Stimulated activated CD8-positive, alpha-beta memory T cell treated with anti-CD3 and anti-CD28 coated beads, Interleukin-15, amount 100 ng/mL, for 24 hours (primary cell): ENCODE data around the gene EID2.

Source experiments
- DNase-seq: peaks from one replicate; pipeline ENCODE4 v3.0.0-alpha.2; 2020; ENCODE audit warnings: low read depth

The EID2 gene

DNA sequence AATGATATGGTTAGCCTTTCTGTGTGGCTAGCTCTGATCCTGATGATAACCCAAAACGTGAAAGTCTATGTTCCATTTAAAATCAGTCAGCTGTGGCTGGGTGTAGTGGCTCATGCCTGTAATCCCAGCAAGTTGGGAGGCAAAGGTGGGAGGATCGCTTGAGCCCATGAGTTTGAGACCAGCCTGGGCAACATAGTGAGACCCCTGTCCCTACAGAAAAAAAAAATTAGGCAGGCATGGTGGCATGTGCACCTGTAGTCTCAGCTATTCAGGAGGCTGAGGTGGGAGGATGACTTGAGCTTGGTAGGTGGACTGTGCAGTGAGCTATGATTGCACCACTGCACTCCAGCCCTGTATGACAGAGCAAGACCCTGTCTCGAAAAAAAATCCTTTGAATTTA, 6.2 kb downstream of the EID2 start:
- no peak for DNase-seq

DNA sequence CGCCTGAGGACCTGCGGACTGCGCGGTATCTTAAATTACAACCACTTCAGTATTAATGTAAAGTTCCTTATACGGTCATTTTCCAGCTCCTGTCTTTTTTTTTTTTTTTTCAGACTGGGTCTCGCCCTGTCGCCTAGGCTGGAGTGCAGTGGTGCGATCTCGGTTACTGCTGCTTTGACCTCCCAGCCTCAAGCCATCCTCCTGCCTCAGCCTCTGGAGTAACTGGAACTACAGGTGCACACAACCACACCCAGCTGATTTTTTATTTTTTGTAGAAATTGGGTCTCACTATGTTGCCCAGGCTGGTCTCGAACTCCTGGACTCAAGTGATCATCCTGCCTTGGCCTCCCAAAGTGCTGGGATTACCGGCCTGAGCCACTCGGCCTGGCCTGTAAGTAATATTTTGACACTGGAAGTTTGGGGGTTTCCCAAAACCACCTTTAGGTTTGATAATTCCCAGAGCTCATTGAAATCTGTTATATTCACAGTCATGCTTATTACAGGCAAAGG, 6.9 kb downstream of the EID2 start:
- no peak for DNase-seq

DNA sequence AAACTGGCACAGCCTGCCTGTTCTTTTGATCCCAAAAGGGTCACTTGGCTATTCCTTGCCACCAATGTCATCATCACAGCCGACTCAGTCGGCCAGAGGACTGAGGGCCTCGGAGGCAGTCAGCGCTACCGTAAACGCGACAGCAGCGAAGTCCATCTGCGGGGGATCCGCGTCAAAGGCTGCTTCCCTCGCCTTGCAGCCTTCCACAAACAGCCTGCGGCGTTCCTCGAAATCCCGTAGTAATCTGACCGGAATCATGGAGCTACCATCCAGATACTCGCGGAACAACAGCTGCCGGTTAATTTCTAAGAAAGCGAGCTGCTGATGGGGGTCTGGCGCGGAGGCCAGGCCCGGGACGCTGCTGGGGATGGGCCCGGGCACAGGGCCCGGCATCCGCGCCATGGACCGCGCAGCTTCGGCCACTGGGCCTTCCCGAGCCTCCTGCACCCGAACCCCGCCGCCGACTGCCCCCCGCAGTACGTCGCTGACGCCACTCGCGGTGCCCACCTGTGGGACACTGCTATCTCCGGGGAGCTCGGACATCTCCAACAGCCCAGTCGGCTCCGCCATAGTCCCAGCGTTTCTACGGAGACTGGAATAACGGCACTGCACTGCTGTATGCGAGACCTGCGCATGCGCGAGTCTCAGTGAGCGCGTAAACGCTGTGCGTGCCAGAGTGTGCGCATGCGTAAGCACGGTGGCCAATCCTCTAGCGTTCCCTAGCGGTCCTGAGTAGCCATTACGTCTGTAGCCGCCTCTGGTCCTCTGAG, 7.5 kb downstream of the EID2 start, which contains the start of gene EID2B:
Gene EID2B (minus strand): TSS at position 620 of the 770 bp plus-strand sequence. CDS start 50 bp downstream, at position 570.
- peak; percentile 91 for DNase-seq

DNA sequence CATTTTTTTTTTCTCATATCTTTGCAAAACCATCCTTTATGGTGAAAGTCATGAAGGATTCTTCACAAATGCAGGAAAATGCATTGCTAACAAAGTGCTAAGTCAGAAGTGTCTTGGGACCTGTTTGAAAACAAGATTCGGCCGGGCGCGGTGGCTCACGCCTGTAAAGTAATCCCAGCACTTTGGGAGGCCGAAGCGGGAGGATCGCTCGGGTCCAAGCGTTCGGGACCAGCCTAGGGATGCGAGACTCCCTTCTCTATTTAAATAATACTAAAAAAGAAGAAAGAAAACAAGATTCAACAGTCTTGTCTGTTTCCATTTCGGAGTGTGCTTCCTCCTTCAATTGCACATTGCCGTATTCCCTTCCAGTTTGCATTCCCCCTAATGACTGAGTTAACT, 8.1 kb downstream of the EID2 start:
- no peak for DNase-seq

DNA sequence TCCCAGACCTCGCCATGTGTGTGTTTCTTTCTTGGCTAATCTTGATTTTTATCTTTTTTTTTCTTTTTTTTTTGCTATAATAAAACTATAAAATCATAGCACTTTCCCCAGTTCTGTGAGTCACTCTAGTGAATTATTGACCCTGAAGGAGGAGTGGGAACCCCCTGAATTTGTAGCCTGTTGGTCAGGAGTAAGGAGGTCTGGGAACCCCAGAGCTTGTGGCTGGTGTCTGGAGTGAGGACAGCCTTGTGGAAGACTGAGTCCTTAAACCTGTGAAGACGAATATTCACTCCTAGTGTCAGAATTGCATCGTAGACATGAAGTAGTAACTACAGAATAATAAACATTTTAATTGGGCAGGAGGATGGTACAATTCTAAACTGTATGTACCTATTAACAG, 14.8 kb downstream of the EID2 start:
- DNase-seq: no peak

DNA sequence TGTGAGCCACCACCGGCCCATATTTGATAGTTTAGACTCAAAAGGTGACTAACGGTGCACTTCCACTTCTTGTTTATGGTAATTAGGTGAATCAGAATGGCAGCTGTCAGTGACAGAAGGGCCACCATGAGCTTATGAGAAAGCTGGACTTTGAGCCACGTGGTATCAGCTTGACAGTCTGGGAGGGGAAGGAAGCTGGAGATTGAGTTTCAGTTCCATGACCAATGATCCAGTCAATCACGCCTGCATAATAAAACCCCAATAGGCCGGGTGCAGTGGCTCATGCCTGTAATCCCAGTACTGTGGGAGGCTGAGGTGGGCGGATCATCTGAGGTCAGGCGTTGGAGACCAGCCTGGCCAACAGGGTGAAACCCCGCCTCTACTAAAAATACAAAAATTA, 15.5 kb downstream of the EID2 start:
- DNase-seq: no peak

DNA sequence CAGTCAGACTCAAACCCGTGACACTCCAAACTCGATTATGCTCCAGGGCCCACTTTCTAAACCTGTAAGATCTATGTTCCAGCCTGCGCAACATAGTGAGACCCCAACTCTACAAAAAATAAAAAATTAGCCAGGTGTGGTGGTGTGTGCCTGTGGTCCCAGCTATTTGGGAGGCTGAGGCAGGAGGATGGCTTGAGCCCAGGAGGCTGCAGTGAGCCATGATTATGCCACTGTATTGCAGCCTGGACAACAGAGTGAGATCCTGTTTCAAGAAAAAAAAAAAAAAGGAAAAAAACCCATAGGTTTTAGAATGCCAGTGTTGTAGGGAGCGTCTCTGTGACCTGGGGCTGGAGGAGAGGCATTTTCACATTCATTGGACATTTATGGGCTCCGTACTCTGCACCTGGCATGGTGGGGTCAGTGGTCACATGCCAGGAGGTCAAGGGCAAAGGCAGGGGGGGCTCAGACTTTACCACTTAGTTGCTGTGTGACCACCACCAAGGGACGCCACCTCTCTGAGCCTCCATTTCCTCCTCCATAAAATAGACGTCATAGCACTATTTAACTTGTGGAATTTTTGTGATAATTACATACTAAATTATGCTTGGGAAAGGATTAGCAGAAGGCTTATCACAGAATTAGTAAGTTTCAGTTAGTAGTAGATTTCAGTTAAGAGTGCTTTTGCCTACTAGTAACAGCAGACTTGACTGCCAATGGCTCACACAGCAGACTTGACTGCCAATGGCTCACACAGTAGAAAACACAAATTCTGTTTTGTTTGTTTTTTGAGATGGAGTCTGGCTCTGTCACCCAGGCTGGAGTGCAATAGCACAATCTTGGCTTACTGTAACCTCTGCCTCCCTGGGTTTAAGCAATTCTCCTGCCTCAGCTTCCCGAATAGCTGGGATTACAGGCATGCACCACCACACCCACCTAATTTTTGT, 19.1 kb downstream of the EID2 start:
- no peak for DNase-seq

DNA sequence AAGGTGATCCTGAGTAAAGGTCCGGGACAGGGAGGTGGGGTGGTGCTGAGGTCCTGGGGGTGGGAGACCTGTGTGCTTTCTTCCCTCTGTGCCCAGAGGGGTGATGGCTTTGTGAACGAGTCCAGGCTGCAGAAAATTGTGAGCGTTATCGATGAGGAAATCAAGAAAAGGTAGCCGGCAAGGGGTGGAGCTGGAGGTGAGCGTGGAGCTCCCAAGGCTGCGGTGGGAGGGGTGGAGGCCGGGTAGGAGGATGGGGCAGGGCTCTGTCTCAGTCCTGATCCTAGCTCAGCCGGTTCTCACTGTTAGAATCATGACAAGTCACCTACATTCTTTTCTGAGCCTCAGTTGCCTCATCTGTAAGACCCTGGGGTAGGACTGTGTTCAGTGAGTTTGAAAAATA, 21.0 kb downstream of the EID2 start:
- no peak for DNase-seq

DNA sequence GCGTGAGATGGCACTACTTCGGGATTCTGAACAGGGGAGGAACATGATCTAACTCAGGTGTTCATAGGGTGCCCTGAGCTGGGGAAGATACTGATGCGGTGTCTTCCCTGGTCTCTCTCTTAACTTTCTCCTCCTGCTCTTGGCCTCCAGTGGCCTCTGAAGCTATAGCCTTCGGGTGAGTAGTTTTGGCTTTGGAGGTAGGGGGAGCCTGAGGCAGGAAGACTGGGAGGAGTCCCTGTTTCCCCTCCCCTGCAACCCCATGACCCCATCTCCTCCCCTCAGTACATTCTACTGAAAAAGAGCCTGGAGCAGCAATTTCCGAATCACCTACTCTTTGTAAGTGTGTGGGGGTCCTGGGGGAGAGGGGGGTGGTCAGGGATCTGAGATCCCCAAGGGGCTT, 21.5 kb downstream of the EID2 start:
- no peak for DNase-seq

DNA sequence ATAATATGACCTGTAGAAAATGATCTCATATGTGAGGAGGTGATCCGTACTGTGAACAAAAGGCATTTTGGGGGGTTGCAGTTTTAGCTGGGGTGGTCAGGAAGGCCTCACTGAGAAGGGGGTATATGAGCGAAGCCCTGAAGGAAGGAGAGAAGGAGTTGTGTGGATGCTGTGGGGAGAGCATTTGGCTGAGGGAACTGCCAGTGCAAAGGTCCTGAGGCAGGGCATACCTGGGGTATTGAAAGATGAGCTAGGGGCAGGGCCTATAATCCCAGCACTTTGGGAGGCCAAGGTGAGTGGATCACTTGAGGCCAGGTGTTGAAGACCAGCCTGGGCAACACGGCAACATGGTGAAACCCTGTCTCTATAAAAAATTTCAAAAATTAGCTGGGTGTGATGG, 22.5 kb downstream of the EID2 start:
- DNase-seq: no peak

DNA sequence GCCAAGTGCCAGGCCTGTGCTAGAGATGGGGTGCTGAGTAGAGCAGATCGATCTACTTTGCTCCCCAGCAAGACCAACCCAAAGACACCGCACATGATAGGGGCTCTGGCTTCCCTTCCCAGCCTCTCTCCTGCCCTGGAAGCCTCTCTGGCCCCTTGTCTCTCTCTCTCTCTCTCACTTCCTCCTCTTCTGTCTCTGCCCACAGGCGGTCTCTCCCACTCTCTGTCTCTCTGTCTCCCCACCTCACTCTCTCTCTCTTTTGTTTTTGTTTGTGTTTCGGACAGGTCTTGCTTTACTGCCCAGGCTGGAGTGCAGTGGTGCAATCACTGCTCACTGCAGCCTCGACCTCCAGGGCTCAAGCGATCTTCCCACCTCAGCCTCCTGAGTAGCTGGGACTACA, 23.7 kb downstream of the EID2 start:
- DNase-seq: no peak

DNA sequence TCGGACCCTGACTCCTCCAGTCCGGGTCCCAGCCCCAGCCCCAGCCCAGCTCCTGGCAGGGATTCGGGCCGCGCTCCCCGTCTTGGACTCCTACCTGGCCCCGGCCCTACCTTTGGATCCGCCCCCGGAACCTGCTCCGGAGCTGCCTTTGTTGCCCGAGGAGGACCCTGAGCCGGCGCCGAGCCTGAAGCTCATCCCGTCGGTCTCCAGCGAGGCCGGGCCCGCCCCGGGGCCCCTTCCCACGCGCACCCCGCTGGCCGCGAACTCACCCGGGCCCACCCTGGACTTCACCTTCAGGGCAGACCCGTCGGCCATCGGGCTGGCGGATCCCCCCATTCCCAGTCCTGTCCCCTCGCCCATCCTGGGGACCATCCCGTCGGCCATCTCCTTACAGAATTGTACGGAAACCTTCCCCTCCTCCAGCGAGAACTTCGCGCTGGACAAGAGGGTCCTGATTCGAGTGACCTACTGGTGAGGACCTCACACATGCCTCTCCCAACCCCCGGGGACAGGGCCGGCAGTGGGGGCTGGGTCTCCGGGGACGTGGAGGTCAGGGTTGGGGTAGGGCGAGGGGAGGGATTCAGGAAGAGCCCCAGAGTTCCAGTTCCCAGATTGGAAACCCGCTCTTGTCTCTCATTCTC, 24.3 kb downstream of the EID2 start:
- no peak for DNase-seq

DNA sequence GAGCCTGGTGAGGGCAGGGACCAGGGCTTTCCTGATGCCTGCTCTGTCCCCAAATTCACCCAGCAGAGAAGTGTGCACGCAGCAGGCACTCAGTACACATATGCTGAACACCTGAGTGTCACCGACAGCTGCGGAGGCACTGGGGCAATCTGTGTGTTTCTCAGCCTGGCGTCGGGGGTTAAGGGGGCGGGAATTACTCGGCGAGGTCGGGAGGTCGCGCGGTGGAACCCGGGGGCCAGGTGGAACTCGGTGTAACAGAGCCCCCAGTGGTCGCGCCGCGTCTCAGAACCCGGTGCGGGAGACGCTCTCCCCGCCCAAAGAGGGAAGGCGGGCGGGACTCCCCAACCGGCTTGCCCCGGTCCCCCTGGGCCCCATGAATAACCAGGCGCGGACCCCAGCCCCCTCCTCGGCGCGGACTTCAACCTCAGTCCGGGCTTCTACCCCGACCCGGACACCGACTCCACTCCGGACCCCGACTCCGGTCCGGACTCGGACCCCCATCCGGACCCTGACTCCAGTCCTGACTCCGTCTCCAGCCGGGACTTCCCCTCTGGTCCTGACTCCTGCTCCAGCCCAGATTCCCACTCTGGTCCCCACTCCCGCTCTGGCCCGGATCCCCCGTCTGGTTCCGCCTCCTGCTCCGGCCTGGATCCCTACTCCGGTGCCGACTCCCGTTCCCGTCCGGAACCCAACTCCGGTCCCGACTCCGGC, 25.0 kb downstream of the EID2 start, which contains the start of gene SELENOV:
Gene SELENOV (plus strand): TSS at position 300 of the 711 bp plus-strand sequence. CDS start 74 bp downstream, at position 374.
- DNase-seq: no peak

DNA sequence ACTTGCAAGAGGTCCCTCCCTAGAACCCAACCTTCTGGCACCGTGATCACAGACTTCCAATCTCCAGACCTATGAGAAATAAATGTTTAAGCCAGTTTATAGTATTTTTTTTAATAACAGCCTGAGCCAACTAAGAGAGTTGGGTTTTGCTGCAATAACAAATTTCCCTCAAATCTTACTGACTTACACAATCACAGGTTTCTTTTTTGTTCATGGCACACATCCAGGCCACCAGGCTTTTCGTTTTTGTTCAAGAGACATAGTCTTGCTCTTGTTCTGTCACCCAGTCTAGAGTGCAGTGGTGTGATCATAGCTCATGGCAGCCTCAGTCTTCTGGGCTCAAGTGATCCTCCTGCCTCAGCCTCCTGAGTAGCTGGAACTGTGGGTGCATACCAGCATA, 27.0 kb downstream of the EID2 start:
- no peak for DNase-seq

DNA sequence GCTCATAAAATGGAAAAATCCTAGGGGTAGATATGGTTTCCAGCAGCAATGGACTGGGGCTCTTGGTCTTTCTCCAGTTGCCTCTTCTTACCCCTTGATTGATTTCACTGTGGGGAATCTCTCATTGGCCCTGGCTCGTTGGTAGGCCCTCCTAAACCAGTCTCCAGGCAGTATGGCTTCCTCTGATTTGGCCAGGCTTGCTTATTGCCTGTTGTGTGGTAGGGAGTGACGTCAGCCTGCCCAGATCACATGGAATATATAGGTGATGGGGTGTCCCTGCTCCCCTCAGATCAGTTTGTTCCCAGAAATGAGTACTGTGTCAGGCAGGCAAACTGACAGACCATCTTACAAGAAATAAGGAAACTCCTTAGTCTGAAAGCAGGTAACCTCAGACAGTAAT, 30.7 kb downstream of the EID2 start:
- DNase-seq: no peak

DNA sequence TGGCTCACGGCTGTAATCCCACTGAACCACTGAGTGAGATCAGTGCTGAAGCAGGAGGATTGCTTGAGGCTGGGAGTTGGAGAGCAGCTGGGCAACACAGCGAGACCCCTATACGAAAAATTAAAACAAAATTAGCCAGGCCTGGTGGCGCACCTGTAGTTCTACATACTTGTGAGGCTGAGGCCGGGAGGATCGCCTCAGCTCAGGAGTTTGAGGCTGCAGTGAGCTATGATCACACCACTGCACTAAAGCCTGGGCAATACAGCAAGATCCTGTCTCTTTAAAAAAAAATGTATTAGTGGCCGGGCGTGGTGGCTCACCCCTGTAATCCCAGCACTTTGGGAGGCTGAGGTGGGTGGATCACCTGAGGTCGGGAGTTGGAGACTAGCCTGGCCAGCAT, 31.3 kb downstream of the EID2 start:
- no peak for DNase-seq

DNA sequence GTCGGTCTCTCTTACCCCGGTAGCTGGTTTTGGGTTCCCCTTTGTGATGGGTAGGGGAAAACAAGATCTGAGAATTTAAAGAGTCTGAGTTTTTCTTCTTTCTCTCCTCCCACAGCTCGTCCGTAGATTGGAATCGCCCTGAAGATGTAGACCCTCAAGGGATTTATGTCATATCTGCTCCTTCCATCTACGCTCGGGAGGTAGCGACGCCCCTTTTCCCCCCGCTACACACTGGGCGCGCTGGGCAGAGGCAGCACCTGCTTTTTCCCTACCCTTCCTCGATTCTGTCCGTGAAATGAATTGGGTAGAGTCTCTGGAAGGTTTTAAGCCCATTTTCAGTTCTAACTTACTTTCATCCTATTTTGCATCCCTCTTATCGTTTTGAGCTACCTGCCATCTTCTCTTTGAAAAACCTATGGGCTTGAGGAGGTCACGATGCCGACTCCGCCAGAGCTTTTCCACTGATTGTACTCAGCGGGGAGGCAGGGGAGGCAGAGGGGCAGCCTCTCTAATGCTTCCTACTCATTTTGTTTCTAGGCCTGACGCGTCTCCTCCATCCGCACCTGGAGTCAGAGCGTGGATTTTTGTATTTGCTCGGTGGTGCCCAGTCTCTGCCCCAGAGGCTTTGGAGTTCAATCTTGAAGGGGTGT, 32.1 kb downstream of the EID2 start:
- DNase-seq: no peak

DNA sequence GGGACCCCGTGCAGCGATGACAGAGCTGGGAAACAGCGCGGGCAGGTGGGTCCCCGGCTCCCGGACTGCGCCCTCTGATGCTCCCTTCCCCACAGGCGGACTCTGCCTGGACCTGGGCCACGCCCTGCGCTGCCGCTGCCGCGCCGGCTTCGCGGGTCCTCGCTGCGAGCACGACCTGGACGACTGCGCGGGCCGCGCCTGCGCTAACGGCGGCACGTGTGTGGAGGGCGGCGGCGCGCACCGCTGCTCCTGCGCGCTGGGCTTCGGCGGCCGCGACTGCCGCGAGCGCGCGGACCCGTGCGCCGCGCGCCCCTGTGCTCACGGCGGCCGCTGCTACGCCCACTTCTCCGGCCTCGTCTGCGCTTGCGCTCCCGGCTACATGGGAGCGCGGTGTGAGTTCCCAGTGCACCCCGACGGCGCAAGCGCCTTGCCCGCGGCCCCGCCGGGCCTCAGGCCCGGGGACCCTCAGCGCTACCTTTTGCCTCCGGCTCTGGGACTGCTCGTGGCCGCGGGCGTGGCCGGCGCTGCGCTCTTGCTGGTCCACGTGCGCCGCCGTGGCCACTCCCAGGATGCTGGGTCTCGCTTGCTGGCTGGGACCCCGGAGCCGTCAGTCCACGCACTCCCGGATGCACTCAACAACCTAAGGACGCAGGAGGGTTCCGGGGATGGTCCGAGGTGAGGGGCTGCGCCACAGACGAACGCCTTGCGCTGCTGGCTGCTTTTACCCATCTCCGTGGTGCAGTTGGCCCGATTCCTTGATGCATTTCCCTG, 32.8 kb downstream of the EID2 start:
- peak; percentile 31 for DNase-seq

DNA sequence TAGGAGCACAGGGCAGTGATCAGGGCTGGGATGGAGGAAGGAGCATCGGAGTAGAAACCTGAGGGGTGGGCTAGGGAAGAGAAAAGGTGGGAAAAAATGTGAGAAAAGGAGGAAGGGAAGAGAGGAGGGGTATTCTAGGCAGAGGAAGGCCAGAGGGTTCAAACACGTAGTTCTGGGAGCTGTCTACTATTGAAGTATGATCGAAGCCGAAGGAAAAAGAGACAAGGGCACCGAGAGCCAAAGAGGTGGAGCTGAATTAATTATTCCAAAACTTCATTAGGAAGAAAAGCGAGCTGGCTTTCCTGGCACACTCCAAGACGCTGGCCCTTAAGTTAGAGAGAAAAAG, 33.4 kb downstream of the EID2 start:
- DNase-seq: no peak

DNA sequence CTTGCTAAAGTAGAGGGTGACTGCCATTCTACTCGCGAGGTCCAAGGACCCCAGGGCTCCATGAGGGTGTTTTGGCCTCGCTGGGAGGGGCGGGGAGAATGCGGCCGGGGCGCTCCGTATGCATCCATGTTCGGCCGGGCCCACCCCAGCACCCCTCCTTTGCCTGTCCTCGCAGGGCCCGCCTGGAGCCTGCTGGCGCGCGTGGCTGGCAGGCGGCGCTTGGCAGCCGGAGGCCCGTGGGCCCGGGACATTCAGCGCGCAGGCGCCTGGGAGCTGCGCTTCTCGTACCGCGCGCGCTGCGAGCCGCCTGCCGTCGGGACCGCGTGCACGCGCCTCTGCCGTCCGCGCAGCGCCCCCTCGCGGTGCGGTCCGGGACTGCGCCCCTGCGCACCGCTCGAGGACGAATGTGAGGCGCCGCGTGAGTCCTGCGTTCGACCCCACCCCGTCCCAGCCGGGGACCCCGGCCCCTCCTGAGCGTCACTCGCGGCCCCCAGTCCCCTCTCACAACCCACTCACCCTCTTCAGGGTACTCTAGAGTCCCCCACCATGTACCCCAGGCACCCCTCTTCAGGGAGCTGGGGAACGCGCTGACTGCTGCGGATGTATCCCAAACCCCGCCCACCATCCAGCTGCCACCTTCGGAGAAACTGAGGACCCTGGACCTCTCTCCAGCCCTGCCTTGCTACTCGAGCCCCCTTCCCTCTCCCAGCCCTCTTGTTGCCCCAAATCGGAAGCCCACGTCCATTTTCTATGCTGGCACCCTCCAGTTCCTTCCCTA, 37.1 kb downstream of the EID2 start:
- DNase-seq: peak; percentile 80
